Mesodermal cell (in vitro differentiated cells): ENCODE measurements around the gene PFKFB3.

Experiments used
- H3K27ac ChIP-seq: 2 replicates; pipeline ENCODE4 v1.7.0; 2013; ENCODE audit warnings: mild to moderate bottlenecking, low read depth, low read length, moderate library complexity; ENCODE audit not compliant: severe bottlenecking
- H3K36me3 ChIP-seq: 2 replicates; pipeline ENCODE4 v1.7.1; 2013; ENCODE audit warnings: mild to moderate bottlenecking, low read length, moderate library complexity; ENCODE audit not compliant: control insufficient read depth, insufficient read depth
- H3K4me1 ChIP-seq: one replicate; pipeline ENCODE4 v1.7.1; 2013; ENCODE audit warnings: mild to moderate bottlenecking, low read length; ENCODE audit not compliant: insufficient read depth, control insufficient read depth, poor library complexity, severe bottlenecking
- H3K4me3 ChIP-seq: 2 replicates; pipeline ENCODE4 v1.7.0; 2013; ENCODE audit warnings: low read length, control low read depth, mild to moderate bottlenecking; ENCODE audit not compliant: insufficient read depth, poor library complexity, severe bottlenecking; ENCODE audit errors: extremely low read depth
- H3K9me3 ChIP-seq: 2 replicates; pipeline ENCODE4 v1.7.1; 2013; ENCODE audit warnings: mild to moderate bottlenecking, low read length, moderate library complexity; ENCODE audit not compliant: control insufficient read depth
- WGBS, 2 experiments: methylation state at CpG; one replicate each; pipeline ENCODE4 v1.1.5; 2013; ENCODE audit warnings: missing lambda C conversion rate in 2 of 2; ENCODE audit not compliant: insufficient coverage in 2 of 2; 5-methylcytosine and 5-hydroxymethylcytosine counted together

PFKFB3 gene

DNA sequence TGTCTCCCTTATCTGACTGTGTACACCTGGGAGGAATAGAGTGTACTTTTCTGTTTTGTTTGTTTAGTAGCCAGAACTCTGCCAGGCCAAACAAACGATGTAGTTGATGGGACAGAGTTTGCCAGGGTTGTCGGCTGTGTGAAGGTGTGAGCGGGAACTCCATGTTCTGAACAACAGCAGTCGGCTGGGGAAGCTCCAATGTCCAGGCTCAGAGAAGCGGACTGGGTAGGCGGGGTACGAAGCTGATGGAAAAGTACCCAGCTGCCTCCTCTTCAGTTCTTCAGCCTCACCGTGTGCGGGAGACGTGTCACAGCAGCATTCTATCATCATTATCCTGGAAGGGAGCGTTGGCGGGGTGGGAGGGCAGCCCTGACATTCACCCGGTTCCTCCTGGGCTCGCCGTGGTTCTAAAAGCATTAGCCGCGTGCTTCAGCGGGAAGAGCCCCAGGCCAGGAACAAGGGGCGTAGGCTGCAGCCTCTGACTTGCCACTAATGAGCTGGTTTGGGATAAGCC, 52.9 kb downstream of the PFKFB3 start:
- peaks cover 4% of the 10 kb centered on the region for H3K9me3 ChIP-seq
- WGBS, 2 experiments = 94 to 95% methylated on average over 15 to 18 of the region's 19 CpGs

DNA sequence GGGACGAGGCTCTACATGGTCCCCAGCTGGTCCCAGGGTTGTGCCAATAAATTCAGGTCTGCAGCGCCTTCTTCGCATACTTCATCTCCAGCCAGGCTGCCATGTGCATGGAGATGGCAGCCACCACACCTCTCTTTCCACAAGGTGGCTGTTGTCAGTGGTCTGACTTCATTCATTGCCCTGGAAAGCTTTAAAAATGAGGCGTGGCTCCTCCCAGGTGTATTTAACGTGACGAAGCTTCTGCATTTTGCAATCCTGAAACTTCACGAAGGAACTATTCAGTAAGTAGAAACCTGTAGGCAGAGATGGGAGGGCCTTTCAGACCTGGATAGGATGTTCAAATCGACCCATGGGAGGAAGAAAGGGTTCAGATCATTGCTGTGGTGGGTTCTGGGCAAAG, 53.7 kb downstream of the PFKFB3 start:
- Histone ChIP-seq H3K27ac (no peak overlapping the region), H3K9me3 (peaks cover 12% of the 10 kb centered on the region), H3K4me3 (no peak overlapping the region), H3K36me3 (no peaks in the 10 kb centered on the region), H3K4me1 (no peaks in the 10 kb centered on the region)
- 96 to 97% methylated on average over 7 to 8 of the region's 8 CpGs for WGBS, 2 experiments

More for the DNA sequence above, 52.9 kb downstream of the PFKFB3 start:
- H3K36me3 ChIP-seq = no peaks in the 10 kb centered on the region
- no peaks in the 10 kb centered on the region for H3K4me1 ChIP-seq
- H3K4me3 ChIP-seq = no peak overlapping the region
- no peak overlapping the region for H3K27ac ChIP-seq

DNA sequence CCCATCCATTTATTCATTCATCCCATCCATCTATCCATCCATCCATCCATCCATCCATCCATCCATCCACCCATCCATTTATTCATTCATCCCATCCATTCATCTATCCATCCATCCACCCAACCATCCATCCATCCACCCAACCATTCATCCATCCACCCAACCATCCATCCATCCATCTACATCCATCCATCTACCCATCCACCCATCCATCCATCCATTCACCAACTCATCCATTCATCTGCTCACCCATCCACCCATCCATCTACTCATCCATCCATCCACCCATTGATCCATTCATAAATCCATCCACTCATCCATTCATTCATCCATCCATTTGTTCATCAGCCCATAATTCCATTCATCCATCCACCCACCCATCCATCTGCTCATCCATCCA, 56.4 kb downstream of the PFKFB3 start:
- Histone ChIP-seq H3K36me3 (no peaks in the 10 kb centered on the region), H3K4me3 (no peak overlapping the region), H3K27ac (no peak overlapping the region), H3K4me1 (no peaks in the 10 kb centered on the region), H3K9me3 (peaks cover 16% of the 10 kb centered on the region)

GRCh38 chr10:6260843-6261242, 58.1 kb downstream of the PFKFB3 start:
- Histone ChIP-seq H3K4me3 (no peak overlapping the region), H3K27ac (no peak overlapping the region), H3K36me3 (no peaks in the 10 kb centered on the region), H3K4me1 (no peaks in the 10 kb centered on the region), H3K9me3 (peaks cover 16% of the 10 kb centered on the region)
- WGBS, 2 experiments = 88% methylated on average over 3 of the region's 3 CpGs; no CpG with 5 or more reads in 1 of the 2 experiments

- Histone ChIP-seq H3K4me3 (no peak overlapping the region), H3K4me1 (peaks cover 5% of the 10 kb centered on the region), H3K36me3 (no peaks in the 10 kb centered on the region), H3K27ac (no peak overlapping the region), H3K9me3 (no peaks in the 10 kb centered on the region)
- no CpG with 5 or more reads among the region's 6 CpGs for WGBS, 2 experiments
Observed at GRCh38 chr10:6267941-6268340, 65.2 kb downstream of the PFKFB3 start.

DNA sequence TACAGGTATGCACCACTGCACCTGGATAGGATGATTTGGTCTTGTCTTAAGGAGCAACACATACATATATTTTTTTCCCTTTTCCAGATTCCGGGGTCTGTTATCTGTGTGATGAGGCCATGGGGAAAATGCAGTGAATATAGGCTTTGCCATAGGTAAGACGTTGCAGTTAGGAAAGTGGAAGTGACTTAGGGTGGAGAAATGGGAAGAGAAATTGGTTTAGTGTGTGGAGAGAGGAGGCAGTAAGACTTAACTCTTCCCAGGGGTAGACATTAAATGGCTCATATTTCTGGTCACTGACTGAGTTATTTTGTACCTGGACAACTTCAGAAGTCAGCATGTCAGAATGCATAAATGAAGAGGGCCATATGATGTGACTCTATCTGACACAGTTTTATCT, 66.7 kb downstream of the PFKFB3 start:
- Histone ChIP-seq H3K4me1 (peaks cover 7% of the 10 kb centered on the region), H3K27ac (no peak overlapping the region), H3K4me3 (no peak overlapping the region), H3K36me3 (no peaks in the 10 kb centered on the region), H3K9me3 (no peaks in the 10 kb centered on the region)
- WGBS, 2 experiments = 83 to 100% methylated on average over 1 to 2 of the region's 2 CpGs

DNA sequence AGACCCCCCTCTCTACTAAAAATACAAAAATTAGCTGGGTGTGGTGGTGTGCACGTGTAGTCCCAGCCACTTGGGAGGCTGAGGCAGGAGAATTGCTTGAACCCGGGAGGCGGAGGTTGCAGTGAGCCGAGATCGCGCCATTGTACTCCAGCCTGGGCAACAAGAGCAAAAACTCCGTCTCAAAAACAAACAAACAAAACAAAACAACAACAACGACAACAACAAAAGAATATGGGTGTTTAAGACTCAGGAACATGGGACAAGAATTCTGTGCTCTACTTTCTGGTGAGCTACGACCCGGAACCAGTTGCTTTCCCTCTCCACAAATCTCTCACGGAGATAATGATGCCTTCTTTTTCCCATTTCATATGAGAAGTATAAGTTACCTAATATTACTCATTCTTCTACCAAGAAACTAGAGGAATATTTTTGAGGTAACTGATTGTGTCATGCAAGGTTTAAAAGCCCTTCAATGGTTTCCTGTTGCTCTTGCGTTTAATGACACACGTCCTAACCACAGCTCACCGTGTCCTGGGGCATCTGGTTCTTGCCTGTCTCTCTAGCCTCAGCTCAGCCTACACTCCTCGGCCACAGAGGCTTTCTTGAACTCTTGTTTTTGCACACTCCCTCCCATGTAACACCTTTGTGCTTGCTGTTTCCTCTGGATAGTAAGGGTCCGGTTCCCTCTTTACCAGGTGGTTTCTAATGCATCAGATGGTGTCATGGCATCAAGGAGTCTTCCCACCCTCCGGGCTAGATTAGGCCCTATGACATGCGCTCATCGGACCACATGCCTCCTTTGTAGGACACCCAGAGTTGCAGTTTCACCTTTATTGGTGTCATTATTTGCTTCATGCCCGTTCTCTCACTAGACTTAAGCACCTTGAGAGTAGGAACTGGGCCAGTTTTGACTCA, 67.5 kb downstream of the PFKFB3 start:
- H3K4me3 ChIP-seq = no peak overlapping the region
- no peak overlapping the region for H3K27ac ChIP-seq
- no peaks in the 10 kb centered on the region for H3K36me3 ChIP-seq
- 94 to 95% methylated on average over 9 to 12 of the region's 20 CpGs for WGBS, 2 experiments
- peaks cover 14% of the 10 kb centered on the region for H3K4me1 ChIP-seq
- no peaks in the 10 kb centered on the region for H3K9me3 ChIP-seq

DNA sequence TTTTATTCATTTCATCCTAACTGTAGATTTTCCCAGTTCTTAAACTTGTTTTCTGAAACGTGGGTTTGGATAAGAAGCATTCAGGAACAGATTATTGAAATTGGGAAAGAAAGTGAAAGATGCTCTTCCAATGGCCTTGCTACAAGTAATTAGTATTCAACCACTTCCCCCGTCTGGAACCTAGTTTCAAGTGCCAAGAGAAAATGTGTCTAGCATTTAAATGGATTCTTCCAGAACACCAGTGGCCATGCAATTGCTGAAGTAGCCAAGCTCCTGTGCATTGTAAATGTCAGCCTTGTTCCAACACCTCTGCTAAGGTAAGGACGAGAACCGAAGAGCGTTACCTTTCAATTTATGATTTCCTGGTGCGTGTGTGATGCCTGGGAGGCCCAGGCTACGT, 68.2 kb downstream of the PFKFB3 start:
- no peak overlapping the region for H3K4me3 ChIP-seq
- H3K4me1 ChIP-seq = peaks cover 20% of the 10 kb centered on the region
- 87 to 90% methylated on average over 5 to 6 of the region's 7 CpGs for WGBS, 2 experiments
- H3K9me3 ChIP-seq = no peaks in the 10 kb centered on the region
- H3K36me3 ChIP-seq = no peaks in the 10 kb centered on the region
- no peak overlapping the region for H3K27ac ChIP-seq

GRCh38 chr10:6271663-6272062, 68.9 kb downstream of the PFKFB3 start:
- Histone ChIP-seq H3K4me3 (no peak overlapping the region), H3K4me1 (peaks cover 27% of the 10 kb centered on the region), H3K27ac (no peak overlapping the region), H3K9me3 (no peaks in the 10 kb centered on the region), H3K36me3 (no peaks in the 10 kb centered on the region)
- 89 to 100% methylated on average over 1 of the region's 3 CpGs for WGBS, 2 experiments

- Histone ChIP-seq H3K4me3 (no peak overlapping the region), H3K27ac (no peak overlapping the region), H3K4me1 (peaks cover 28% of the 10 kb centered on the region), H3K36me3 (no peaks in the 10 kb centered on the region), H3K9me3 (no peaks in the 10 kb centered on the region)
- WGBS, 2 experiments = 87 to 97% methylated on average over 6 to 8 of the region's 10 CpGs
Observed at GRCh38 chr10:6272126-6272525, 69.4 kb downstream of the PFKFB3 start.

GRCh38 chr10:6273351-6273750, 70.6 kb downstream of the PFKFB3 start:
- Histone ChIP-seq H3K9me3 (no peaks in the 10 kb centered on the region), H3K27ac (no peak overlapping the region), H3K4me1 (peaks cover 26% of the 10 kb centered on the region), H3K4me3 (no peak overlapping the region), H3K36me3 (no peaks in the 10 kb centered on the region)
- WGBS, 2 experiments = 94 to 96% methylated on average over 11 of the region's 11 CpGs
